ENCODE results near the gene IFI27L2.

The IFI27L2 gene

GRCh38 chr14:94117856-94118255 is 11.5 kb downstream of the IFI27L2 start:
- no peaks in the 10 kb centered on the region for H3K36me3 ChIP-seq (replicated peaks; ENCODE audit: low read depth, low read length)
- no peaks in the 10 kb centered on the region for H3K79me2 ChIP-seq (ENCODE audit: low read length)
- TF ChIP-seq EZH2phosphoT487 (IDR thresholded peaks at IDR 0.05; ENCODE audit: low read depth): no peak
- TF ChIP-seq CTCF (IDR thresholded peaks at IDR 0.05; ENCODE audit: low read depth, low read length): no peak
- no peak overlapping the region for H2AFZ ChIP-seq (ENCODE audit: low read depth, low read length)
- peaks cover 7% of the 10 kb centered on the region; the same call in 1 of the 2 replicates for H3K27me3 ChIP-seq (ENCODE audit: low read depth, low read length)
- no peaks in the 10 kb centered on the region for H4K20me1 ChIP-seq (ENCODE audit: insufficient read depth, low read length)
- H3K4me3 ChIP-seq (ENCODE audit: low read length): no peak overlapping the region
- no peak overlapping the region for H3K9ac ChIP-seq (ENCODE audit: low read length)
- no peak overlapping the region for H3K27ac ChIP-seq (ENCODE audit: low read length)
- H3K9me3 ChIP-seq (ENCODE audit: insufficient read depth, low read length): no peaks in the 10 kb centered on the region; the same call in 1 of the 2 replicates
- H3K4me2 ChIP-seq (ENCODE audit: low read length): no peak overlapping the region
- H3K4me1 ChIP-seq (ENCODE audit: low read length): no peaks in the 10 kb centered on the region

GRCh38 chr14:94116701-94117100 is 12.7 kb downstream of the IFI27L2 start:
- Histone ChIP-seq H3K79me2 (ENCODE audit: low read length) (no peaks in the 10 kb centered on the region), H2AFZ (ENCODE audit: low read depth, low read length) (no peak overlapping the region), H3K9ac (ENCODE audit: low read length) (no peak overlapping the region), H3K4me2 (ENCODE audit: low read length) (no peak overlapping the region), H4K20me1 (ENCODE audit: insufficient read depth, low read length) (no peaks in the 10 kb centered on the region), H3K4me1 (ENCODE audit: low read length) (no peaks in the 10 kb centered on the region), H3K4me3 (ENCODE audit: low read length) (no peak overlapping the region), H3K9me3 (ENCODE audit: insufficient read depth, low read length) (no peaks in the 10 kb centered on the region), H3K27ac (ENCODE audit: low read length) (no peak overlapping the region), H3K27me3 (ENCODE audit: low read depth, low read length) (peaks cover 4% of the 10 kb centered on the region; the same call in 1 of the 2 replicates), H3K36me3 (replicated peaks; ENCODE audit: low read depth, low read length) (no peaks in the 10 kb centered on the region)
- no peak for TF ChIP-seq EZH2phosphoT487 (IDR thresholded peaks at IDR 0.05; ENCODE audit: low read depth)
- no peak for TF ChIP-seq CTCF (IDR thresholded peaks at IDR 0.05; ENCODE audit: low read depth, low read length)

DNA sequence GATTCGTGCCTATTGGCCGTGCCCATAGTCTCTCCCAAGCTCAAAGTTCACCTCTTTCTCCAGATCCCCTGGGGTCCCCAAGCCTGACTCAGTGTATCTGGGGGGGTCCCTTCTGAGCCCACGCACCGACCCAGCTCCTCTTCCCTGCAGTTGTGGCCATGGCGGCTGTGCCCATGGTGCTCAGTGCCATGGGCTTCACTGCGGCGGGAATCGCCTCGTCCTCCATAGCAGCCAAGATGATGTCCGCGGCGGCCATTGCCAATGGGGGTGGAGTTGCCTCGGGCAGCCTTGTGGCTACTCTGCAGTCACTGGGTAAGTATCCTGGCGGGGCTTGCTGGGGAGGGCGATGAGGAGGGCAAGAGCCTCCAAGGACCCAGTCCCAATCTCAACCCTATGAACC is 13.8 kb downstream of the IFI27L2 start:
- Histone ChIP-seq H3K4me1 (ENCODE audit: low read length) (no peaks in the 10 kb centered on the region), H3K36me3 (replicated peaks; ENCODE audit: low read depth, low read length) (no peaks in the 10 kb centered on the region), H2AFZ (ENCODE audit: low read depth, low read length) (no peak overlapping the region), H3K9me3 (ENCODE audit: insufficient read depth, low read length) (no peaks in the 10 kb centered on the region), H3K4me2 (ENCODE audit: low read length) (no peak overlapping the region), H3K79me2 (ENCODE audit: low read length) (no peaks in the 10 kb centered on the region), H3K27me3 (ENCODE audit: low read depth, low read length) (0 out of 2 replicates have a peak, but pooled peaks cover 4% of the 10 kb centered on the region), H3K9ac (ENCODE audit: low read length) (no peak overlapping the region), H4K20me1 (ENCODE audit: insufficient read depth, low read length) (no peaks in the 10 kb centered on the region), H3K4me3 (ENCODE audit: low read length) (no peak overlapping the region), H3K27ac (ENCODE audit: low read length) (no peak overlapping the region)
- TF ChIP-seq EZH2phosphoT487 (IDR thresholded peaks at IDR 0.05; ENCODE audit: low read depth) (no peak), CTCF (IDR thresholded peaks at IDR 0.05; ENCODE audit: low read depth, low read length) (no peak)

- TF ChIP-seq EZH2phosphoT487 (IDR thresholded peaks at IDR 0.05; ENCODE audit: low read depth): no peak
- no peak for TF ChIP-seq CTCF (IDR thresholded peaks at IDR 0.05; ENCODE audit: low read depth, low read length)
- no peak overlapping the region for H3K9ac ChIP-seq (ENCODE audit: low read length)
- no peaks in the 10 kb centered on the region for H4K20me1 ChIP-seq (ENCODE audit: insufficient read depth, low read length)
- H3K79me2 ChIP-seq (ENCODE audit: low read length): no peaks in the 10 kb centered on the region
- no peaks in the 10 kb centered on the region for H3K9me3 ChIP-seq (ENCODE audit: insufficient read depth, low read length)
- H3K27ac ChIP-seq (ENCODE audit: low read length): no peak overlapping the region
- H3K4me3 ChIP-seq (ENCODE audit: low read length): no peak overlapping the region
- H3K27me3 ChIP-seq (ENCODE audit: low read depth, low read length): 0 out of 2 replicates have a peak, but pooled peaks cover 4% of the 10 kb centered on the region
- no peak overlapping the region for H3K4me2 ChIP-seq (ENCODE audit: low read length)
- H2AFZ ChIP-seq (ENCODE audit: low read depth, low read length): no peak overlapping the region
- no peaks in the 10 kb centered on the region for H3K4me1 ChIP-seq (ENCODE audit: low read length)
- H3K36me3 ChIP-seq (replicated peaks; ENCODE audit: low read depth, low read length): no peaks in the 10 kb centered on the region
Observed at GRCh38 chr14:94115058-94115591, 14.3 kb downstream of the IFI27L2 start.

Data from OCI-LY3 (cell line).